SK-N-SH (cell line): ENCODE results near the gene LEKR1. TPM values are rescaled to one million over a fixed set of nuclear protein-coding genes. Genes with fewer than 3 reads are reported as not detected.

ENCODE experiments used
- CTCF ChIA-PET: fragments of 300-600, 350-600 bp; formaldehyde crosslinking; extraction: SDS; loops from one replicate; lab custom pipeline; 2021; lab: Yijun Ruan, JAX
- POLR2A ChIA-PET: fragments of 350-600 bp; sonication (Branson Sonifier 250); formaldehyde crosslinking; extraction: SDS; loops from one replicate; lab custom pipeline; 2020; ENCODE audit warnings: antibody characterized with exemption, inconsistent platforms; lab: Yijun Ruan, JAX
- DNase-seq: peaks from one replicate; pipeline ENCODE4 v3.0.0; 2012
- H2AFZ ChIP-seq: fragments of 200-600 bp; sonication (generic); 2 replicates; pipeline ENCODE4 v1.8.1; 2016; ENCODE audit warnings: antibody characterized with exemption, mild to moderate bottlenecking, low read depth
- H3F3A ChIP-seq: fragments of 200-600 bp; sonication (generic); replicated peaks from 2 replicates; pipeline ENCODE3; 2016; ENCODE audit warnings: antibody characterized with exemption, mild to moderate bottlenecking; ENCODE audit not compliant: insufficient read depth
- H3K27ac ChIP-seq, 2 experiments: fragments of 200-500 bp in 1 of 2; fragments of 200-600 bp in 1 of 2; sonication (Bioruptor generic) in 1 of 2; sonication (generic), shearing (Covaris generic) in 1 of 2; 2 replicates each; pipeline versions ENCODE4 v1.5.1 to v1.6.1; 2014 to 2016; ENCODE audit warnings: low read depth in 2 of 2, inconsistent platforms in 1 of 2, low read length in 1 of 2, mild to moderate bottlenecking in 1 of 2, mixed read lengths in 1 of 2
- H3K27me3 ChIP-seq: fragments of 200-600 bp; sonication (generic), shearing (Covaris generic); 2 replicates; pipeline ENCODE4 v1.6.1; 2016; ENCODE audit warnings: mixed run types; ENCODE audit not compliant: insufficient read depth
- H3K36me3 ChIP-seq, 2 experiments: fragments of 200-500 bp in 1 of 2; fragments of 200-600 bp in 1 of 2; sonication (Bioruptor generic) in 1 of 2; sonication (generic) in 1 of 2; replicated peaks in 1 of 2; 2 replicates each; pipeline versions ENCODE3 to v1.5.1; 2014 to 2016; ENCODE audit warnings: low read length in 1 of 2, mild to moderate bottlenecking in 1 of 2; ENCODE audit not compliant: insufficient read depth in 2 of 2, control insufficient read depth in 1 of 2
- H3K4me1 ChIP-seq, 2 experiments: fragments of 200-500 bp in 1 of 2; fragments of 200-600 bp in 1 of 2; sonication (Bioruptor generic) in 1 of 2; sonication (generic), shearing (Covaris generic) in 1 of 2; 2 replicates each; pipeline versions ENCODE4 v1.5.1 to v1.6.1; 2014 to 2016; ENCODE audit warnings: low read depth in 1 of 2, low read length in 1 of 2, mixed run types in 1 of 2; ENCODE audit not compliant: insufficient read depth in 2 of 2, control insufficient read depth in 1 of 2
- H3K4me2 ChIP-seq: fragments of 200-600 bp; sonication (generic), shearing (Covaris generic); 2 replicates; pipeline ENCODE4 v1.6.1; 2017; ENCODE audit warnings: mixed run types
- H3K4me3 ChIP-seq, 2 experiments: fragments of 200-500 bp in 1 of 2; fragments of 200-600 bp in 1 of 2; sonication (Bioruptor generic) in 1 of 2; sonication (generic), shearing (Covaris generic) in 1 of 2; 2 replicates each; pipeline versions ENCODE4 v1.5.1 to v1.8.1; 2014 to 2016; ENCODE audit warnings: low read depth in 2 of 2, inconsistent platforms in 1 of 2, low read length in 1 of 2, mild to moderate bottlenecking in 1 of 2, mixed read lengths in 1 of 2, moderate library complexity in 1 of 2
- H3K79me2 ChIP-seq: fragments of 200-600 bp; sonication (generic); 2 replicates; pipeline ENCODE4 v1.8.1; 2017; ENCODE audit warnings: mild to moderate bottlenecking; ENCODE audit not compliant: insufficient read depth
- H3K9ac ChIP-seq: fragments of 200-600 bp; sonication (generic); 2 replicates; pipeline ENCODE4 v1.6.1; 2017; ENCODE audit warnings: mixed run types
- H3K9me2 ChIP-seq: fragments of 200-600 bp; sonication (generic); 2 replicates; pipeline ENCODE4 v1.6.1; 2017; ENCODE audit warnings: mixed run types
- H3K9me3 ChIP-seq: fragments of 200-600 bp; sonication (generic); 2 replicates; pipeline ENCODE4 v1.6.1; 2017; ENCODE audit warnings: mixed run types, mild to moderate bottlenecking, moderate library complexity
- H4K20me1 ChIP-seq: fragments of 200-600 bp; sonication (generic); 2 replicates; pipeline ENCODE4 v1.6.1; 2017; ENCODE audit warnings: mild to moderate bottlenecking, mixed run types; ENCODE audit not compliant: insufficient read depth
- CHD2 ChIP-seq: fragments of 150-350 bp; IDR thresholded peaks from 2 replicates; pipeline ENCODE4 v1.6.1; 2018; ENCODE audit warnings: low read length; ENCODE audit not compliant: partially characterized antibody
- CTCF ChIP-seq: fragments of 200-600 bp; sonication (generic); IDR thresholded peaks from 2 replicates; pipeline ENCODE4 v1.6.1; 2017; ENCODE audit warnings: antibody characterized with exemption, mild to moderate bottlenecking, moderate library complexity
- FOXJ3 ChIP-seq: sonication (generic); formaldehyde crosslinking; IDR thresholded peaks from 2 replicates; pipeline ENCODE4 v1.5.1; 2020; ENCODE audit warnings: mild to moderate bottlenecking, missing genetic modification reagents
- GABPA ChIP-seq: IDR thresholded peaks from 2 replicates; pipeline ENCODE4 v1.4.0; 2012; ENCODE audit warnings: low read depth, mild to moderate bottlenecking
- IRF3 ChIP-seq: fragments of 150-350 bp; IDR thresholded peaks from 2 replicates; pipeline ENCODE4 v1.6.1; 2016; ENCODE audit warnings: mild to moderate bottlenecking, low read depth, low read length
- JUND ChIP-seq: IDR thresholded peaks from 2 replicates; pipeline ENCODE4 v1.4.0; 2012
- NFIC ChIP-seq: IDR thresholded peaks from 2 replicates; pipeline ENCODE4 v1.4.0; 2012; ENCODE audit warnings: borderline replicate concordance
- NRF1 ChIP-seq: IDR thresholded peaks from 2 replicates; pipeline ENCODE4 v1.6.1; 2012; ENCODE audit warnings: low read depth, mild to moderate bottlenecking, low read length
- PBX3 ChIP-seq: IDR thresholded peaks from 2 replicates; pipeline ENCODE4; 2012
- POLR2AphosphoS5 ChIP-seq: IDR thresholded peaks from 2 replicates; pipeline ENCODE4 v1.6.1; 2012; ENCODE audit warnings: low read depth, low read length
- RCOR1 ChIP-seq: fragments of 150-350 bp; IDR thresholded peaks from 2 replicates; pipeline ENCODE4 v1.6.1; 2017; ENCODE audit warnings: antibody characterized with exemption, low read length
- TAF1 ChIP-seq: IDR thresholded peaks from 2 replicates; pipeline ENCODE4 v1.6.1; 2012; ENCODE audit warnings: low read depth, mild to moderate bottlenecking, low read length, moderate library complexity, borderline replicate concordance
- TEAD4 ChIP-seq: IDR thresholded peaks from 2 replicates; pipeline ENCODE4 v1.4.0; 2012; ENCODE audit warnings: mild to moderate bottlenecking, borderline replicate concordance; ENCODE audit not compliant: insufficient read depth
- USF1 ChIP-seq: IDR thresholded peaks from 2 replicates; pipeline ENCODE4 v1.4.0; 2012; ENCODE audit warnings: low read depth, borderline replicate concordance
- USF2 ChIP-seq: fragments of 150-350 bp; IDR thresholded peaks from 2 replicates; pipeline ENCODE4 v1.6.1; 2017; ENCODE audit warnings: antibody characterized with exemption, low read length, low read depth, borderline replicate concordance
- WGBS: methylation state at CpG from one replicate; pipeline ENCODE4 v1.1.6; 2017; ENCODE audit warnings: low lambda C conversion rate; 5-methylcytosine and 5-hydroxymethylcytosine counted together
- polyA plus RNA-seq, 3 experiments: library from polyadenylated mRNA; depleted of rRNA; stranded (reverse); fragments of >200 nt; gene quantifications; 2 replicates each; pipeline ENCODE4 v1.2.3, GENCODE V29; 2012

Gene LEKR1
- polyA plus RNA-seq, 1 of the 3 experiments (the other 2 are of a cell fraction), result 0.30 TPM

- H3K27me3 ChIP-seq, result no peaks in the 10 kb centered on the region
- no peaks in the 10 kb centered on the region for H3K9me3 ChIP-seq
- H3K79me2 ChIP-seq, result no peaks in the 10 kb centered on the region
- H3K4me3 ChIP-seq, result no peak overlapping the region
- no peak overlapping the region for H3K4me2 ChIP-seq
- H3K9me2 ChIP-seq, result no peaks in the 10 kb centered on the region
- H3F3A ChIP-seq, result peaks cover 3% of the 10 kb centered on the region
- no peaks in the 10 kb centered on the region for H3K36me3 ChIP-seq
- no peak overlapping the region for H2AFZ ChIP-seq
- H3K9ac ChIP-seq, result no peak overlapping the region
- ChIA-PET CTCF (interaction anchor here (1.0 to 1.2 kb wide), 2 partner anchors 25 to 299 kb away, joined by 3 read pairs; no protein-coding TSS in a partner anchor), POLR2A (no interaction called here)
- no peaks in the 10 kb centered on the region for H4K20me1 ChIP-seq
- H3K27ac ChIP-seq, result no peak overlapping the region
- no peak for DNase-seq
- H3K4me1 ChIP-seq, result peaks cover 0 to 22% of the 10 kb centered on the region in 2 experiments; a peak in 2 of 4 replicates
- TF ChIP-seq USF1, result no peak
- no peak for TF ChIP-seq RCOR1
- TF ChIP-seq IRF3, result no peak
- no peak for TF ChIP-seq USF2
- TF ChIP-seq TEAD4, result no peak
- TF ChIP-seq FOXJ3 (CRISPR knock-in tag), result no peak
- TF ChIP-seq TAF1, result no peak
- TF ChIP-seq POLR2AphosphoS5, result no peak
- no peak for TF ChIP-seq NRF1
- no peak for TF ChIP-seq GABPA
- no peak for TF ChIP-seq CTCF
- TF ChIP-seq JUND, result no peak
- TF ChIP-seq CHD2, result no peak
- no peak for TF ChIP-seq NFIC
- TF ChIP-seq PBX3, result no peak
- WGBS, result 87% methylated on average over 5 of the region's 5 CpGs
These were observed 43.8 kb upstream of the LEKR1 start for GRCh38 chr3:156782319-156782718.
